NCI-H1417 treated with DMSO at 0.1 percent for 48 hours (cell line): Measurements from ENCODE around the gene HPSE2.

Source experiments
- DNase-seq: peaks from one replicate; lab custom pipeline; 2025; lab: John Stamatoyannopoulos, UW

The HPSE2 gene

GRCh38 chr10:98617906-98618520, 617.6 kb downstream of the HPSE2 start:
- DNase-seq, result no peak

DNA sequence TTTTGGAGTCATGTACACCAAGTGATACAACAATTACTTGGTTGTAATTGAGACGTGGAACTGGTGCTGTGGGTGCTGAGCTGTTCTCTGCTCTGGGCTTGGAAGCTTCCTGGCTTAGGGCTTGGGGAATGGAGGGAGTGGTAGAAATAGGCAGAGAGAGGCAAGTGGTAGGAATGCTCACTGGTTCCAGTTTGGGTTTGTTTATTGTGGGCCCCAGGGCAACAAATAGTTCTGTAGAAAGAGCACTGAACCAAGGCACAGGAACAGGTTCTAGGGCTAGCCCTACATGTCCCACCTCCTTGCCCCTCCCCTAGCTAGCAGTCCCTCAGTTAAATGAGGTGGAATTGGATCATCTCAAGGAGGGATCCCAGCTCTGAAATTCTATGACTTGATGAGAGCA, 622.2 kb downstream of the HPSE2 start:
- no peak for DNase-seq

GRCh38 chr10:98611436-98611835, 624.2 kb downstream of the HPSE2 start:
- no peak for DNase-seq

DNA sequence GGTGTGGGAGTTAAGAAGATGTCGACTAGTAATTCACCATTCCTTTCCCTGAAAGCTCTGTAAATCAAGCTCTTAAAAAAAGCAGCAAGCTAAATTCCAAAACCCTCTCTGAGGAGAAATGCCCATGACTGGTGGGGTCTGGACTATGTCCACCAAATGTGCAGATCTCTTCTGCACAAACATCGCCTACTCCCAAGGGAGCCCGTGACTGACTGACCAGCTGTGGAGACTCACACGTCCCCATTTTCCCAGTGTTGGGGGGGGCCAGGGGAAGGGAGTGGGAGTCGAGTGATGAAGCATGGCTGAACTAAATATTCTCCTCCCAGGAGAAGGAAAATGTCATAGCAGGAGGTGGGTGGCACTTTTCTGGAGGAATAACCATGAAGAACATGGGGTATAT, 624.8 kb downstream of the HPSE2 start:
- no peak for DNase-seq

DNA sequence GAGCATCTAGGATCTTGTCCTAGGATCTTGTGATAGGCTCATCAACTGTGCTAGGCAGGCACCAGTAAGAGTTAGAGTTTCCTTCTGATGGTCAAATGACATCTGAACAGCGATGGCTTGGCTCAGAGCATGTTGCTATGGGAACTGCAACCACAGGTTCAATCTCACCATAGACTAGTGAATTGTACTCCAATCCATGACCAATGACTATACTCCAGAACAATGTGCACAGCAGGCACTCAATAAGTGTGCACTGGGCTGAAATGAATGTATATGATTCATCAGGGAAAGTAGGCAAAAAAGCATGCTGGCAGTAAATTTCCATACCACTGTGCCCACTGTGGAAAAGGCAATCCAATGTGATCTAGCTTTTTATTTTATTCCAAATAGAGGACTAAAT, 625.4 kb downstream of the HPSE2 start:
- DNase-seq, result no peak

- no peak for DNase-seq
Observed at GRCh38 chr10:98609265-98609664, 626.4 kb downstream of the HPSE2 start.

DNA sequence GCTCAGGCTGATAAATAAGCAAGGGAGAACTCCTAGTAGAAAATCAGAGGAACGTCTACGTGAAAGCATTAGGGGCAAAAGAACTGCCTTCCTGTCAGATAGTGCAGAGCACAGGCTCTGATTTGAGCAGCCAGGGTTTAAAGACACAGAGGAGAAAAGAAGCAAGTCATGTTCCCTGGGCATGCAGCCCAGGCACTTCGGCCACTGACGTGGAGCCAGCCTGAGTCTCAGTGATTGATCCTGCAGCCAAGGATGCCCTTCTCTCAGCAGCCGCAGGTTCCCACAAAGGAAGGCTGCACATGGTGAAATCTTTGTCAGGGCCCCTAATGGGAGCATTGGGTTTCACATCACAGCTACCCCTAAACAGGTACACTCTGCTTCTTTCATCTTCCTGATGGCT, 627.2 kb downstream of the HPSE2 start:
- no peak for DNase-seq

DNA sequence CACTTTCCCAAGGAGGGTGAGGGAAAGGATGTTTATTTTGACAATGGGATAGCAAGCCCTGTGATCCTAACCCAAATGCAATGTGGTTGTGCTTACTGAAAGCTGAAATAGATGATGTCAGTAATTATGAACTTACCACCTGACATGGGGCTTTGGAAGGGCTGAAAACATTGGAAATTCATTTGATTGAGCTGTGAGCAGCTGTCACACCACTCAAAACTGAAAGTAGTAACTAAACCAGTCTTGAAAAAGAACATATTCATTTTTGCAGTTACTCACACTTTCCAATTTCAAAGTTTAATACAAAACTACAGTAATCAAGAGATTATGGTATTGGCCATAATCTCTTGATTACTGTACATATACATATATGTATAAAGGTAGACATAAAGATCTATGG, 633.4 kb downstream of the HPSE2 start:
- no peak for DNase-seq

DNA sequence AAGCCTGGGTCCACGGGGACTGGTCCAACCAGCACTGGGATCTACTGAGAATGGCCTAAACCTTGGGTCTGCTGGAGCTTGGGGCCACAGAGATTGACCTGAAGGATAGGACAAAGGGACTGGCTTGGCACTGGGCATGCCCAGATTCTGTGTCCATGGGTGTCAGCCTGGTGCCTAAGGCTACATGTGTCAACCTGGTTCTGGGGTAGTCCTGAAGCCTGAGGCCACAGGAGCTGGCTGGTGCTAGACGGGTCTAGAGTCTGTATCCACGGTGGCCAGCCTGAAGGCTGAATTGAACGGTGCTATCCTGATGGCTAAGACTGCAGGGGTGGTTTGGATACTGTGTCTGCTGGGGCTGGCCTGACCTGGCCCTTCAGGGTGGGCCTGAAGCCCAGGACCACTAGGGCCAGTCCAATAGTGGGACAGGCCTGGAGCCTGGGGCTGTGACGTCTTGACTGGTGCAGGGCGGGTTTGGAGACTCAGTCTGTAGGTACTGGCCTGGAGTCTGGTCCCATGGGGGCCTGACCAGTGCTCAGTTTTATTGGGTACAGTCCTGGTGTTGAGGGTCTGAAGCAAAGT, 636.5 kb downstream of the HPSE2 start:
- no peak for DNase-seq

GRCh38 chr10:98596404-98596803, 639.2 kb downstream of the HPSE2 start:
- DNase-seq, result no peak

- no peak for DNase-seq
Observed at GRCh38 chr10:98589691-98590090, 646.0 kb downstream of the HPSE2 start.

DNA sequence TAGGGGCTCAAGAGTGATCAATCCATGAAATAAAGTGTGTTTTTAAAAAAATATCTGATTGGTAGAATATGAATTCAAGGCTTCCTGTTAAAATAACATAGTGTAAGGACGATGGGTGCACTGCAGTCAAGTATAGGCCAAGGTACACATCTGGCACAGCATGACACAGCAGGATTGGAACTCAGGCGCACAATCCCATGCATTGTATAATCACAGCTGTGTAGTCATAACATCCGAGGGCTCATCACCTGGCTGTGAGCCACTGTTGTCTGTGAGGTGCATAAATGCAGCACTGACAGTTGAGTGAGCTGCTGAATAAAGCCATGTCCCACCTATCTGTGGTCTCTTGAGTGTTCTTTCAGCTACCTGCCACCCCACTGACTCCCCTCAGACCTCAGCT, 646.6 kb downstream of the HPSE2 start:
- DNase-seq, result no peak

GRCh38 chr10:98587156-98587837, 648.4 kb downstream of the HPSE2 start:
- no peak for DNase-seq

DNA sequence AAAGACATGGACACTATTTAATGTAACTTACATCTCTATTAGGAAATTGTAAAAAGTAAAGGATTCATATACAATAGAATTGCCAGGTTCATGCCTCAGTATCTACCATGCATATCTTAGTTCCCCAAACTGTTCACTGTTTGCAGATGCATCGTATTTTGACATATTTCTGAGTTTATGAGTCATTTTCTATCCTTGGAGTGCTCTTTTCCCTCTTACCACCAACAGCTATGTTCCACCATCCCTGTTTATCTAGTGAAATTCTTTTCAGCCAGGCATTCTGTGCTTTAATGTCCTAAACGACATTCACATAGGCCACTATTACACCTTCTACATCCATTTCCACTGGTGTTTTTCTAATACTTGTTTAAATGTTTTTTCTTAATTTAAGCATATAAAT, 649.6 kb downstream of the HPSE2 start:
- no peak for DNase-seq

DNA sequence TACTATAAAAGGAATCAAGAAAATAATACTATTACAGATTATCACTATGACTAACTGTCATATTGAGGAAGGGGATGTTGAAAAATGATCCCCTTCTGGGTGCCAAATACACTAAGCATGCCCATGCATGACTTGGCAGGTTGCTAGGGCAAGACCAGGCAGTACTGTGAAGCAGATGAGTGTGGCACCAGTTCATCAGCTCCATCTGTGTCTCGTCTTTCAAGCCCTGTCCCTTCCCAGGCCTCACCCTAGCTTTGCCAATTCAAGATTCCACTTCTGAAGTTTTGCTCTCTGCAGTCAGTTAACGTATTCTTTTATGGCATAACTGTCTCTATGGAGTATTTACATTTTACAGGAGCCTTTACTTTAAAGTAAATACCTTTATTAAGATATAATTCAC, 653.3 kb downstream of the HPSE2 start:
- no peak for DNase-seq

DNA sequence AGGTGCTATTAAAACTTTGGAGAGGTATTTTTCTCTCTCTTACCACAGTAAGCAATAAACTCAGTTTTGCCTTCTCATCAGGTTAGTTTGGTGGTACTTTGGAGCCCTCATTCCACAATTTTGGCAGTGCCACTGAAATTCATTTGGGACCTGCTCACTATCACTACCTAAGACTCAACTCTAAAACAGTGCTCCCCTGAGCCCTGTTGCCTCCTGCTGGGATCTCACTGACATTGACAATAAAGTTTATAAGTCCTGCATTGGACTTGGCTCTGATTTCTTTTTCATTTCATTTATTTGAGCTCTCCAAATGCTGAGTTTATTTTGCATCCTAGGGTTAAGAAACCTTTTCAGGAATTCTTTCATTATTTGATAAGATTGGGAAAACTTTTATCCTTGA, 658.1 kb downstream of the HPSE2 start:
- DNase-seq, result no peak

GRCh38 chr10:98577168-98577567, 658.5 kb downstream of the HPSE2 start:
- no peak for DNase-seq

- no peak for DNase-seq
Observed at GRCh38 chr10:98576096-98576495, 659.6 kb downstream of the HPSE2 start.

- no peak for DNase-seq
Observed at GRCh38 chr10:98572594-98572993, 663.1 kb downstream of the HPSE2 start.

- DNase-seq, result no peak
Observed at GRCh38 chr10:98570834-98571233, 664.8 kb downstream of the HPSE2 start.

GRCh38 chr10:98569853-98570252, 665.8 kb downstream of the HPSE2 start:
- no peak for DNase-seq

DNA sequence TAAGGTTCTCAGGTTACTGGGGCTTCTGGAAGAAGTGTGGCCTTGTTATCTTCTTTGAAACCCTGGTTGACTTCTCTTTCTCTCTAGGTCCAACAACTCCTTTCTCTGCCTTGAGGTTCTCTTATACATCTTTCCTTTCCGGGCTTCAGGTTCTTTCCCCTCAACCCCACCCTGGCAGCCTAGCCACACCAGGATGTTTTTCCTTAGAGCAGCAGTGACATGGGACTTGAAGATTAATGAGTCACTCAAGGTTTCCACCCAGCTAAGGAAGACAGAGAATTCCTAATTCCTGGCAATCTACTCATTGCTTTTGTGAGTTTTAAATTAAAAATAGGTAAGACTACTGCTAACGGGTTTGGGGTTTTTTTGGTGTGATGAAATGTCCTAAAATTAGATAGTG, 667.1 kb downstream of the HPSE2 start:
- DNase-seq, result no peak

DNA sequence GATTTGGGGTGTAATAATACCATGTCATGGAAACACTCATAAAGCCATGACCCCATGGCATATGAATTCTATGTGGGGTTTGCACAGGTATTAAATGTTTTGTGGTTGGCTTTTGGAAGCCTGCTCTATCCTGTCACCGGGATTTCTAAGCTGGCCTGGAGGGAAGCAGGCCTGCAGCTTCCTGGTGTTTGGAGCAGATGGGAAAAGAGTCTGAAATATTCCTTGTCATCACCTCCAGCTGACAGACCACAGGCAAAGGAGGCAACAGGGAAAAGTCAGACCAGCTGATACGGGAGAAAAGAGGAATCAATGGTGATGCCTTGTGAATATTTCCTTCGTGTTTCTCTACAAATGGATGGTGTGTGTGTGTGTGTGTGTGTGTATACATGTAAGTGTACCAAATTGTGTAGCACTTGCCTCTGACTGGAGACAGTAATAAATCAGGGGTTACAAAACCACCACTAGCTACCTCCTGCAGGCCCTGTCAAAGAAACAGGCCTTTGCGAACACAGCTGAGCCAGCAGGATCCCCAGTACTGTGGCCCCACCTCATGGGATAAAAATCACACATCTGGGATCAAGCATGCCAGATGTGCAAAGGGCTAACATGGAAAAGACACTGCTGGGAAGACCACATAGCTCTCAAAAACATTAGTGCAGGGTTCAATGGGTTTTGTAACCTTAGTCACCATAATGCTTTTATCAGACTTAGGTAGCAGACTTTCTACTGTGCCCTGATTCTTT, 668.1 kb downstream of the HPSE2 start:
- no peak for DNase-seq
